Measurements from ENCODE around the gene ZNF264.

DNA sequence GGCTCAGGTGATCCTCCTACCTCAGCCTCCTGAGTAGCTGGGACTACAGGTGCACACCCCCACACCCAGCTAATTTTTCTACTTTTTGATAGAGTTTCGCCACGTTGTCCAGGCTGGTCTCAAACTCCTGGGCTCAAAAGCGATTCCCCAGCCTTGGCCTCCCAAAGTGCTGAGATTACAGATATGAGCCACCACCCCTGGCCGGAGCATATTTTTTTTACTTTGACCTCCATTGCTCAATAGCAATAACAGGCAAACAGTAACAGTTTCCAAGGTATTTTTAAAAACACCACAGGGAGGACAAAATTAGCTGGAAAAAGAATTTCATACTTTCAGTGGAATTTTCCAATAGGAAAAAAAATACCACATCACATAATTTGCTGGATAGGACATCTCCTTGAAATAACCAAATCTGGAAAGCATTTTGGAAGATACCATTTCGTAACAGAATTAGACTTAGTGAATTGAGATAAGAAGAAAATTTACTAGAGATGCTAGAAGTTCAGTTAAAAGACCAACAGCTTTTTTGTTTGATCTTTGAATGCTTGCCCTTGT, 29.2 kb upstream of the ZNF264 start:
- TF ChIP-seq, protein P1, sequence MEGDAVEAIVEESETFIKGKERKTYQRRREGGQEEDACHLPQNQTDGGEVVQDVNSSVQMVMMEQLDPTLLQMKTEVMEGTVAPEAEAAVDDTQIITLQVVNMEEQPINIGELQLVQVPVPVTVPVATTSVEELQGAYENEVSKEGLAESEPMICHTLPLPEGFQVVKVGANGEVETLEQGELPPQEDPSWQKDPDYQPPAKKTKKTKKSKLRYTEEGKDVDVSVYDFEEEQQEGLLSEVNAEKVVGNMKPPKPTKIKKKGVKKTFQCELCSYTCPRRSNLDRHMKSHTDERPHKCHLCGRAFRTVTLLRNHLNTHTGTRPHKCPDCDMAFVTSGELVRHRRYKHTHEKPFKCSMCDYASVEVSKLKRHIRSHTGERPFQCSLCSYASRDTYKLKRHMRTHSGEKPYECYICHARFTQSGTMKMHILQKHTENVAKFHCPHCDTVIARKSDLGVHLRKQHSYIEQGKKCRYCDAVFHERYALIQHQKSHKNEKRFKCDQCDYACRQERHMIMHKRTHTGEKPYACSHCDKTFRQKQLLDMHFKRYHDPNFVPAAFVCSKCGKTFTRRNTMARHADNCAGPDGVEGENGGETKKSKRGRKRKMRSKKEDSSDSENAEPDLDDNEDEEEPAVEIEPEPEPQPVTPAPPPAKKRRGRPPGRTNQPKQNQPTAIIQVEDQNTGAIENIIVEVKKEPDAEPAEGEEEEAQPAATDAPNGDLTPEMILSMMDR (IDR thresholded peaks at IDR 0.05; ENCODE audit: low read depth, low read length): no peak
- TF ChIP-seq POLR2A (IDR thresholded peaks at IDR 0.05; ENCODE audit: extremely low read depth, insufficient read length): no peak
- no peak for TF ChIP-seq MAX (IDR thresholded peaks at IDR 0.05; ENCODE audit: low read depth, low read length)

Measured in NB4 (cell line).